ENCODE results near the gene ZNF221.
A peak's percentile ranks its signal among the peaks of the same experiment; 100 is the strongest.

The ZNF221 gene

GRCh38 chr19:43960411-43960810 lies 9.4 kb downstream of the ZNF221 start:
- no peak for DNase-seq

- DNase-seq = no peak
Measured at GRCh38 chr19:43966079-43966694, 15.2 kb downstream of the ZNF221 start.

GRCh38 chr19:43976732-43977131 lies 25.7 kb downstream of the ZNF221 start:
- no peak for DNase-seq

GRCh38 chr19:43983544-43983911 lies 32.5 kb downstream of the ZNF221 start:
- no peak for DNase-seq

- peak; percentile 77 for DNase-seq
Measured at GRCh38 chr19:43983912-43984686, 33.1 kb downstream of the ZNF221 start, which contains the start of gene ZNF155. ZNF155 (plus strand) TSS chr19:43984188; CDS start chr19:43988544, 4,356 bp downstream.

GRCh38 chr19:43984687-43985000 lies 33.6 kb downstream of the ZNF221 start:
- peak; percentile 10 for DNase-seq

GRCh38 chr19:43997631-43998290 lies 46.7 kb downstream of the ZNF221 start:
- no peak for DNase-seq

- no peak for DNase-seq
Measured at GRCh38 chr19:44002212-44002565, 51.2 kb downstream of the ZNF221 start.

- DNase-seq = peak; percentile 86
Measured at GRCh38 chr19:44002566-44003460, 51.8 kb downstream of the ZNF221 start, which contains the start of gene ZNF230. ZNF230 (plus strand) TSS chr19:44002957; CDS start chr19:44007079, 4,122 bp downstream.

GRCh38 chr19:44003461-44004009 lies 52.5 kb downstream of the ZNF221 start:
- DNase-seq = no peak

- DNase-seq = no peak
Measured at GRCh38 chr19:44005973-44006372, 54.9 kb downstream of the ZNF221 start.

GRCh38 chr19:44007473-44007872 lies 56.4 kb downstream of the ZNF221 start:
- no peak for DNase-seq

GRCh38 chr19:44010468-44010867 lies 59.4 kb downstream of the ZNF221 start:
- DNase-seq = no peak
